ENCODE results near the gene HS1BP3. TPM values are rescaled to one million over a fixed set of nuclear protein-coding genes. Genes with fewer than 3 reads are reported as not detected.

Gene HS1BP3
- total RNA-seq, 1 experiment from 2014 or later = 17.1 TPM

DNA sequence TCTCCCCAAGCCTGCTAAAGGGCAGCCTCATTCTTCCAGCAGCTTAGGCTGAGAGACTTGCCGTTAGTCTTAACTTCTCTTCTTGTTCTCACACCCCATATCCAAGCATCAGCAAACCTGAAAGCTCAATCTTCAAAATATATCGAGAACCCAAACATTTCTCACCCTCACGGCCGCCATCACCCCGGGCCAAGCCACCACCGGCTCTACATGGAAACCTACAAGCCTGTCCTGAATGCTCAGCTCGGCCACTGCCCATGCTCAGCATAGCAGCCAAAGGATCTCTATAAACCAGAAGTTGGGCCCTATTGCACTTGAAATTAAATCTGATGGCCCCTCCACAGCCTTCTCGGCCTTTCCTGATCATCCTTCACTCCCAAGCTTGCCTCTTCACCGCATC, 2.1 kb downstream of the HS1BP3 start:
- no peaks in the 10 kb centered on the region for H3K79me2 ChIP-seq (ENCODE audit: insufficient read depth, low read length)
- ChIA-PET POLR2A (no interaction called here), RAD21 (ENCODE audit: low non-redundant PET in 1 of 2, low total read pairs in 2 of 2, uncharacterized antibody in 2 of 2, unreplicated experiment in 2 of 2) (no interaction called here), CTCF (no interaction called here)
- H3K27ac ChIP-seq (ENCODE audit: low read depth, low read length) = no peak overlapping the region
- H3K4me2 ChIP-seq (ENCODE audit: low read length) = no peak overlapping the region
- peaks cover 0 to under 1% of the 10 kb centered on the region in 2 experiments; a peak in 1 of 4 replicates for H3K36me3 ChIP-seq (ENCODE audit: control insufficient read depth in 1 of 2, insufficient read depth in 2 of 2, low read length in 2 of 2)
- H4K20me1 ChIP-seq (ENCODE audit: insufficient read depth) = no peaks in the 10 kb centered on the region
- no peak for DNase-seq (ENCODE audit: low read depth, low spot score)
- no TSS peak for BruUV-seq (replicated peaks)
- no peaks in the 10 kb centered on the region for H3K9me2 ChIP-seq (ENCODE audit: insufficient read depth)
- H2AFZ ChIP-seq (ENCODE audit: low read depth, low read length, poor library complexity, severe bottlenecking) = no peak overlapping the region
- H3K9me3 ChIP-seq (ENCODE audit: control insufficient read depth in 1 of 2, insufficient read depth in 1 of 2, low read depth in 1 of 2, low read length in 2 of 2) = no peaks in the 10 kb centered on the region
- intact Hi-C loops (cut with micrococcal nuclease) = no loop called here
- H3K27me3 ChIP-seq (ENCODE audit: insufficient read depth, low read length) = no peaks in the 10 kb centered on the region
- TF ChIP-seq EGR1 (IDR thresholded peaks at IDR 0.05; ENCODE audit: low read depth) (no peak), FOSL1 (IDR thresholded peaks at IDR 0.05; ENCODE audit: low read depth) (no peak), POLR2AphosphoS5 (IDR thresholded peaks at IDR 0.05; ENCODE audit: low read depth, low read length) (no peak), ELF1 (IDR thresholded peaks at IDR 0.05; ENCODE audit: borderline replicate concordance, low read depth) (no peak), CTCF (IDR thresholded peaks at IDR 0.05 in 2 of 3, conservative IDR thresholded peaks at IDR 0.05 in 1 of 3; ENCODE audit: borderline replicate concordance in 1 of 3, insufficient read depth in 1 of 3, low read depth in 2 of 3, low read length in 2 of 3) (no peak), ZFX (IDR thresholded peaks at IDR 0.05) (no peak), TCF7L2 (IDR thresholded peaks at IDR 0.05; ENCODE audit: borderline replicate concordance, extremely low read depth, insufficient read depth, insufficient read length) (no peak), ZNF274 (IDR thresholded peaks at IDR 0.05; ENCODE audit: low read depth, low read length) (no peak), POLR2A (IDR thresholded peaks at IDR 0.05; ENCODE audit: borderline replicate concordance, extremely low read depth, insufficient read depth, insufficient read length) (no peak), ATF3 (IDR thresholded peaks at IDR 0.05) (no peak), EZH2phosphoT487 (IDR thresholded peaks at IDR 0.05; ENCODE audit: borderline replicate concordance) (no peak), CEBPB (IDR thresholded peaks at IDR 0.05; ENCODE audit: low read depth) (no peak)
- TF ChIP-seq, protein P1, sequence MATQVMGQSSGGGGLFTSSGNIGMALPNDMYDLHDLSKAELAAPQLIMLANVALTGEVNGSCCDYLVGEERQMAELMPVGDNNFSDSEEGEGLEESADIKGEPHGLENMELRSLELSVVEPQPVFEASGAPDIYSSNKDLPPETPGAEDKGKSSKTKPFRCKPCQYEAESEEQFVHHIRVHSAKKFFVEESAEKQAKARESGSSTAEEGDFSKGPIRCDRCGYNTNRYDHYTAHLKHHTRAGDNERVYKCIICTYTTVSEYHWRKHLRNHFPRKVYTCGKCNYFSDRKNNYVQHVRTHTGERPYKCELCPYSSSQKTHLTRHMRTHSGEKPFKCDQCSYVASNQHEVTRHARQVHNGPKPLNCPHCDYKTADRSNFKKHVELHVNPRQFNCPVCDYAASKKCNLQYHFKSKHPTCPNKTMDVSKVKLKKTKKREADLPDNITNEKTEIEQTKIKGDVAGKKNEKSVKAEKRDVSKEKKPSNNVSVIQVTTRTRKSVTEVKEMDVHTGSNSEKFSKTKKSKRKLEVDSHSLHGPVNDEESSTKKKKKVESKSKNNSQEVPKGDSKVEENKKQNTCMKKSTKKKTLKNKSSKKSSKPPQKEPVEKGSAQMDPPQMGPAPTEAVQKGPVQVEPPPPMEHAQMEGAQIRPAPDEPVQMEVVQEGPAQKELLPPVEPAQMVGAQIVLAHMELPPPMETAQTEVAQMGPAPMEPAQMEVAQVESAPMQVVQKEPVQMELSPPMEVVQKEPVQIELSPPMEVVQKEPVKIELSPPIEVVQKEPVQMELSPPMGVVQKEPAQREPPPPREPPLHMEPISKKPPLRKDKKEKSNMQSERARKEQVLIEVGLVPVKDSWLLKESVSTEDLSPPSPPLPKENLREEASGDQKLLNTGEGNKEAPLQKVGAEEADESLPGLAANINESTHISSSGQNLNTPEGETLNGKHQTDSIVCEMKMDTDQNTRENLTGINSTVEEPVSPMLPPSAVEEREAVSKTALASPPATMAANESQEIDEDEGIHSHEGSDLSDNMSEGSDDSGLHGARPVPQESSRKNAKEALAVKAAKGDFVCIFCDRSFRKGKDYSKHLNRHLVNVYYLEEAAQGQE (IDR thresholded peaks at IDR 0.05; ENCODE audit: low read depth) = no peak
- TF ChIP-seq, protein P2, sequence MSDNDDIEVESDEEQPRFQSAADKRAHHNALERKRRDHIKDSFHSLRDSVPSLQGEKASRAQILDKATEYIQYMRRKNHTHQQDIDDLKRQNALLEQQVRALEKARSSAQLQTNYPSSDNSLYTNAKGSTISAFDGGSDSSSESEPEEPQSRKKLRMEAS (IDR thresholded peaks at IDR 0.05) = no peak
- H3K4me1 ChIP-seq (ENCODE audit: control insufficient read depth in 1 of 2, insufficient read depth in 2 of 2, low read length in 2 of 2) = peaks cover 5 to 18% of the 10 kb centered on the region in 2 experiments
- no peak for ATAC-seq
- no peak overlapping the region for H3K9ac ChIP-seq (ENCODE audit: low read length)
- H3K4me3 ChIP-seq (replicated peaks in 1 of 2; ENCODE audit: low read depth in 1 of 2, low read length in 2 of 2) = no peak overlapping the region

Data from HCT116 (cell line).